ENCODE data around the gene MACROD2.
"Not testable (repeated sequence)": the region's sequence is repeated elsewhere in the genome, so short reads cannot be mapped to it uniquely, and the experiment has no call there.

Gene MACROD2

DNA sequence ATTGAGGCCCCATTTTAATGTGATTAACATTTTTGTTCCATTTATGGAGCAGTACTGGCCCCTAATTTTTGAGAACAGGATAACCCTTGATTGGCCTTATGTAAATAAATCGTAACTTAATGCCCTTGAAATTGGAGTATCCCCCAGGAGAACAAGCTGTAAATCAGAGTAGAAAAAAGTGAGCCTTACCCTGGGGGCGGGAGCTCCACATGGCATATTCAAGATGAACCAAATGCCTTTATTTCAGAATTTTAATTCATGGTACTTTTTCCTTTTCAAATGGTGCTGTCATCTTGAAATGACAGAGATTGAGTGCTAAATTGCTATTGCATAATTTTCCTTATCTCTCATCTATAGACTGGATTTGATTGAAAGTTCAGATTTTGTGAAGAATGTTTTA, 1151.6 kb downstream of the MACROD2 start:
- DNase-seq (ENCODE audit: low read depth, low spot score): no peak

DNA sequence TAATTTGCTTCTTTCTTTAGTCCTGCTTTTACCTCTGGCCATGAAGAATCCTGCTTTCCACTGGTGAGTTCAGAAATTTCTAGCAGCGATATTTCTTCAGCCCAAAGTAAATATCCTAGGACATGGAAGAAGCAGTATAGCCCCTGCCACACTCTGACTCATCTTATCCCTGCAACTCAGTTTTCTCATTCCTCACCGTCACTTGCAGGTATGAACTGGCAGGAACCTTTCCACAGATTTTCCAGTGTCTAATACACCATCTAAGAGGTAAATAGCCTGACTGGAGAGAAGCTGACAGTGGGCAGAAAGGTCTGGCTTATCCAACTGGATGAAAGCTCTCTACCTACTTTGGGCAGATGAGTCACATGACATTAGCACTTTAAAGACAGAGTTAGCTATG, 1158.8 kb downstream of the MACROD2 start:
- no peak for DNase-seq (ENCODE audit: low read depth, low spot score)

GRCh38 chr20:15155848-15156401, 1160.6 kb downstream of the MACROD2 start:
- DNase-seq (ENCODE audit: low read depth, low spot score): no peak

- DNase-seq (ENCODE audit: low read depth, low spot score): no peak
Observed at GRCh38 chr20:15158533-15158932, 1163.2 kb downstream of the MACROD2 start.

GRCh38 chr20:15162079-15162647, 1166.8 kb downstream of the MACROD2 start:
- DNase-seq (ENCODE audit: low read depth, low spot score): no peak

- no peak for DNase-seq (ENCODE audit: low read depth, low spot score)
Observed at GRCh38 chr20:15163632-15164031, 1168.3 kb downstream of the MACROD2 start.

GRCh38 chr20:15164726-15165125, 1169.4 kb downstream of the MACROD2 start:
- DNase-seq (ENCODE audit: low read depth, low spot score): no peak

- no peak for DNase-seq (ENCODE audit: low read depth, low spot score)
Observed at GRCh38 chr20:15166744-15167143, 1171.4 kb downstream of the MACROD2 start.

- DNase-seq (ENCODE audit: low read depth, low spot score): no peak
Observed at GRCh38 chr20:15171016-15171415, 1175.7 kb downstream of the MACROD2 start.

GRCh38 chr20:15176929-15177328, 1181.6 kb downstream of the MACROD2 start:
- no peak for DNase-seq (ENCODE audit: low read depth, low spot score)

DNA sequence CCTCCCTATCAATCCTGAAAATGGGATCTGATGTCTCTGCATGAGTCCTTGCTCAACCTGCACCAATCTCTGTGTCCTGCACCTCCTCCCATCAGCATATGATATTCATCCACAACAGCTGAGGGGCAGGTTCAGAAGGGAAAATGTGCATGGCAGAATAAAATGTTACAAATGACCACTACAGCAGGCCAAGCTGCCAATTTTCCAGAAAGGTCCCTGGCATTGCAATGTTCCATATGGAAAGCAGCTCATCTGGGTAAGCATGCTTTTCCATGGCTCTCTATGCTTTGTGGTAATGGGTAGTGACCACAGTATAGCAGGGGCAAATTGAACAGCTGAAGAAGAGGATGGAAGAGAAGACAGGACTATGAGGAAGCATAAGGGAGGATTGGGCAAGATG, 1183.3 kb downstream of the MACROD2 start:
- DNase-seq (ENCODE audit: low read depth, low spot score): no peak

GRCh38 chr20:15179381-15179780, 1184.1 kb downstream of the MACROD2 start:
- DNase-seq (ENCODE audit: low read depth, low spot score): no peak

- DNase-seq (ENCODE audit: low read depth, low spot score): no peak
Observed at GRCh38 chr20:15179781-15180180, 1184.5 kb downstream of the MACROD2 start.

DNA sequence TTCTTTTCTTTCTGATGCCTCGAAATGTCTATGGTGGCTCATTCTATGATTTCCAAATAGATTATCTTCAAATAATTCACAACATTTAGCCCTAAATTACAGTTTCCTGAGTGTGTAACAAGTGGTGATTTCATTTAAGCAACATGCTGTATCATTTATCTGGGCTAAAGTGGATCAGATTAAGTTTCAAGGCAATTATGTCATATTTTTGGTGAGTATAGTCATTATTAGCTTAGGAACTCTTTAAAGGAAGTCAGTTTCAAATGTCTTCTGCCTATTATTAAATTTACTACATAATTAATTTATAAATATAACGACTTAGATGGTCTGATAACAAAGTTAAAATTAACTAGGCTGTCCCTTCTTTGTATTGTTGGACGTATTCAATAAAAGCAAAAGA, 1190.0 kb downstream of the MACROD2 start:
- no peak for DNase-seq (ENCODE audit: low read depth, low spot score)

DNA sequence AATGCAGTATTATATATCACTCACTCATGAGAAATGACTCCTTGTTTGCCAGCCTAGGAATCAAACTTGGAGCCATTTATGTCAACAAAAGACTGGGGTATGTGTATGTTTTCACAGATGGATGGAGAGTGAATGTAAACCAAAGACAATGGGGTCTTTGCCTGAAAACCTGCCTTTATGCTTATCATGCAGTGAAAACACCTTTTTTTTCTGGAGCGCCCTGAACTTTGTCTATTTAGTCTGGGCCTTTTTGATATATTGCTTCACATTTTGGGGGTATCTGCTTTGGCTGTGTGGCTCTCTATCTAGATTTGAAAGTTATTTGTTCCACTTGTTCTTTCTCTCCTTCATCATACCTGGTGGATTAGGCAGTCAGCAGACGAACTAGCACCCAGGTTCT, 1190.6 kb downstream of the MACROD2 start:
- no peak for DNase-seq (ENCODE audit: low read depth, low spot score)

DNA sequence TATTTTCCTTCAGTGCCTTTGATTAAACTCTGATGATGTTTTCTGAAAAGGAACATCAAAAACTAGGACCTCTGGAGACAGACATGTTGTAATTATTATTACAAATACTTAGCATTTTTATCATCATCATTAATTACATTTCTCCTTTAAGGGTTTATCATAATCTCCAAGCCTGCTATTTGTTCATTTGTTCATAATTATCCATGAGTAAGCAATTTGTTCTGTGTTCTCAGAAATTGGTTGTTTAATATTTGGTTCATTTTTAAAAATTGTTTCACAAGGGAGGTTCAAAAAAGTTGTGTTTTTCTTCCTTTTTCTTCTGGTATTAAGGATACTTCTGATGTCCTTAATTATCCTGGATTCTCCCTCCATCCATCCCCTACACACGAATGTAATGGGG, 1192.3 kb downstream of the MACROD2 start:
- no peak for DNase-seq (ENCODE audit: low read depth, low spot score)

DNA sequence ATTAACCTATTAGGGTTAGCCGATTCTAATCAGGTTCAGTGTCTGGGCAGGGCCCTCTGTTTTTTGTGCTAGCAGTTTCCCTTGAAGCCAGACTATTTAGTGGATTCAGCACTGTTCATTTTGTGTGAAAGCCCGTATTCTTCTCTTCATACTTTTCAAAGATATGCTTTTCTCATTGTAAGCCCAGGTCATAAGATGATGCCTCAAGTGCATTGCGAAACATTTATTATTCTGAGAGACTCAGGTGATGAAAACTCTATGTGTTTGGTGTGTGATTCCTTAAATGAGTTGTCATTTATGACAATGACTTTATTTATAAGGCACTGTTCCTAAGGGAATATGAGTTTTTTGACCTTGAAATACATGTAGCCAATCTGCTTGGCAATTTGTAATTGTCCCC, 1193.1 kb downstream of the MACROD2 start:
- no peak for DNase-seq (ENCODE audit: low read depth, low spot score)

DNA sequence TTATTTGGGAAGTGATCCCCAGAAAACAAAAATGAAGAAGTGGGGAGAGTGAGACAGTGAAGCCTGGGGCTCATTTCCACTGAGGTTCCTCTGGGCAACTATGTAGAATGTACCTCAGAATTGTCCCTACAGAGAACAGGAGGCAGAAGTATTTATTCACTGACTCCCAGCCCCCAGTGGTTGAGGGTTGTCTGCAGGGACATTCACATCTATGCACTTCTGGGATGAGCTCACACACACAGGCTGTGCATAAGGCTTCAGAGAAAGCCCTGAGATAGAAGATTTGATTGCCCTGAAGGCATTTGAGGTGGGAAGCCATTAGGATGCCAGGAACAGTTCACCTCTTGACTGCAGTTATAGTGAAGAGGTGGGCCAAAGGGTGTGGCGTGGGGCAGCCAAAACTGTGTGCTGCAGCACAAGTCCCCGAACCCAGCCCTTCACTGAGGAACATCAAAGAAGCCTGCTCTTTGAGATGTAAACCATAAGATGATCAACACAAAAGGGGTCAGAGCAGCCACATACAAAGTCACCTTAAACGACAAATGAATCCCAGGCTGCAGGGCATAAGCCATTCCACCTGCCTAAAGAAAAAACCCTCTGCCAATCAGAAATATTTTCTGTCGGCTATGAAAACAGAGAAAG, 1195.9 kb downstream of the MACROD2 start:
- no peak for DNase-seq (ENCODE audit: low read depth, low spot score)

GRCh38 chr20:15195378-15195777, 1200.1 kb downstream of the MACROD2 start:
- no peak for DNase-seq (ENCODE audit: low read depth, low spot score)

- no peak for DNase-seq (ENCODE audit: low read depth, low spot score)
Observed at GRCh38 chr20:15196547-15197255, 1201.4 kb downstream of the MACROD2 start.

GRCh38 chr20:15198017-15198416, 1202.7 kb downstream of the MACROD2 start:
- DNase-seq (ENCODE audit: low read depth, low spot score): not testable (repeated sequence)

DNA sequence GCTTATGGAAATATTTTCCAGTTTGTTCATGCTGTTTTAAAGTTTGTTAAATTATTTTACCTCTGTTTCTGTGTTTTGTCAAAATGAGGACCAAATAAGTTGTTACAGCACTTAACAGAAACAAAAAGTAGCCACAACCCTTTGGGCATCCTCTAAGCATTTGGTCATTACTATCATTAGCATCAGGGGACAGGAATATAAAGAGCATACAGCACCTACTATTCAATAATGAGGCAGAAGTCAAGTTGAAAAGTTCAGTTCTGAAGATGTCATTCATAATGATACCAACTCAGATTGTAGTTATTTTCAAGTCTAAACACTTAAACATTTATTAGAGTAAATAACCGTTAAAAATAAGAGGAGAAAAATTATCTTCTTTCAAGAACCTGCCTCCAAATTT, 1204.4 kb downstream of the MACROD2 start:
- no peak for DNase-seq (ENCODE audit: low read depth, low spot score)

DNA sequence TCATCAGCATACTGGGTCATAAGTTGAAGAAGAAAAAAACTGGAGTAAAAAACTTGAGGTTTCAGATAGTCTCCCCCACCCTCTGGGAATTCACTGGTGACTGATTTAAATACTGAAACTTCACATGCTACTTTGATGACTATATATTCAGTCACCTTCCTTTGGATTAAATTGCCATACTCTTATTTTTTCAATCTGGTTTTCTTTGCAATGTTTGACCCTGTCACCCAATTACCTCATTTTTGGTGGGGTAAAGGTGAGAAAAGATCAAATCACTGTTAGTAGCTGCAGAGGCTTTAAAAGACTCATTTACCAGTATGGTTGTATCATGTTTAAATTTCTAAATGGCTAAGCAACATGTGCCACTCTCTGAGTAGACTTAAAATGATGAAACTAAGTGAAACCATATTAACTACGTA, 1204.8 kb downstream of the MACROD2 start:
- DNase-seq (ENCODE audit: low read depth, low spot score): no peak
